IMR-90 (cell line): ENCODE measurements around the gene COL13A1. TPM values are rescaled to one million over a fixed set of nuclear protein-coding genes. Genes with fewer than 3 reads are reported as not detected.

Experiments
- ATAC-seq: fragments of 200-7000 bp; cut with Tn5 transposase; 2 replicates; pipeline ENCODE4 v1.9.1; 2020; ENCODE audit warnings: low read depth, mild to moderate bottlenecking, moderate library complexity
- BruUV-seq: library from RNA; stranded (reverse); fragments of 400-500 nt; replicated peaks from 2 replicates; lab custom pipeline; 2021; lab: Mats Ljungman, UMichigan
- CTCF ChIA-PET: fragments of 300-600 bp; formaldehyde crosslinking; extraction: SDS; loops from one replicate; lab custom pipeline; 2021; ENCODE audit warnings: antibody characterized with exemption; lab: Yijun Ruan, JAX
- POLR2A ChIA-PET: fragments of 300-600 bp; sonication (Branson Sonifier 250); formaldehyde crosslinking; loops from one replicate; lab custom pipeline; 2022; ENCODE audit warnings: antibody characterized with exemption; ENCODE audit not compliant: unreplicated experiment; lab: Charles Lee
- DNase-seq: peaks from one replicate; pipeline ENCODE4 v3.0.0; 2013
- H2AFZ ChIP-seq: replicated peaks from 2 replicates; pipeline ENCODE3; 2013; ENCODE audit warnings: low read length, mild to moderate bottlenecking; ENCODE audit not compliant: poor library complexity
- H2AK5ac ChIP-seq: 2 replicates; pipeline ENCODE4 v1.6.1; 2013; ENCODE audit warnings: low read depth, low read length, inconsistent platforms
- H2AK9ac ChIP-seq: replicated peaks from 2 replicates; pipeline ENCODE3; 2013; ENCODE audit warnings: mild to moderate bottlenecking, low read depth, low read length, moderate library complexity; ENCODE audit not compliant: poor library complexity
- H2BK120ac ChIP-seq: 2 replicates; pipeline ENCODE4 v1.6.1; 2013; ENCODE audit warnings: low read depth, low read length, inconsistent platforms
- H2BK15ac ChIP-seq: 3 replicates; pipeline ENCODE4 v1.6.1; 2013; ENCODE audit warnings: low read depth, low read length, inconsistent platforms
- H2BK20ac ChIP-seq: 2 replicates; pipeline ENCODE4 v1.6.1; 2013; ENCODE audit warnings: low read depth, mild to moderate bottlenecking, inconsistent platforms, low read length, moderate library complexity
- H2BK5ac ChIP-seq: 2 replicates; pipeline ENCODE4 v1.6.1; 2013; ENCODE audit warnings: mild to moderate bottlenecking, low read depth, low read length, inconsistent platforms; ENCODE audit not compliant: poor library complexity, severe bottlenecking
- H3K14ac ChIP-seq: replicated peaks from 2 replicates; pipeline ENCODE4 v1.6.1; 2013; ENCODE audit warnings: low read depth, low read length, inconsistent platforms
- H3K18ac ChIP-seq: 2 replicates; pipeline ENCODE4 v1.6.1; 2013; ENCODE audit warnings: low read depth, low read length, control low read depth
- H3K23ac ChIP-seq: 2 replicates; pipeline ENCODE4 v1.6.1; 2013; ENCODE audit warnings: low read depth, low read length, inconsistent platforms
- H3K27ac ChIP-seq: 2 replicates; pipeline ENCODE4 v1.5.1; 2013; ENCODE audit warnings: mild to moderate bottlenecking, control low read depth, low read length; ENCODE audit not compliant: insufficient read depth
- H3K27me3 ChIP-seq: 2 replicates; pipeline ENCODE4 v1.6.1; 2013; ENCODE audit warnings: low read length; ENCODE audit not compliant: control insufficient read depth, insufficient read depth
- H3K36me3 ChIP-seq: 2 replicates; pipeline ENCODE4 v1.6.1; 2013; ENCODE audit warnings: low read length, mixed read lengths; ENCODE audit not compliant: control insufficient read depth, insufficient read depth
- H3K4ac ChIP-seq: 2 replicates; pipeline ENCODE4 v1.6.1; 2013; ENCODE audit warnings: low read depth, low read length, inconsistent platforms
- H3K4me1 ChIP-seq: 2 replicates; pipeline ENCODE4 v1.6.1; 2013; ENCODE audit warnings: low read length, mixed read lengths; ENCODE audit not compliant: control insufficient read depth, insufficient read depth
- H3K4me2 ChIP-seq: 2 replicates; pipeline ENCODE4 v1.6.1; 2013; ENCODE audit warnings: low read depth, mild to moderate bottlenecking, control low read depth, low read length, moderate library complexity
- H3K4me3 ChIP-seq: 2 replicates; pipeline ENCODE4 v1.5.1; 2013; ENCODE audit warnings: low read depth, mild to moderate bottlenecking, control low read depth, low read length, moderate library complexity; ENCODE audit not compliant: insufficient read depth
- H3K56ac ChIP-seq: 2 replicates; pipeline ENCODE4 v1.6.1; 2013; ENCODE audit warnings: low read length, inconsistent platforms; ENCODE audit not compliant: insufficient read depth; ENCODE audit errors: extremely low read depth
- H3K79me1 ChIP-seq, 2 experiments: 2 replicates each; pipeline ENCODE4 v1.6.1; 2013; ENCODE audit warnings: low read length in 2 of 2, inconsistent platforms in 1 of 2, low read depth in 1 of 2
- H3K9ac ChIP-seq: 2 replicates; pipeline ENCODE4 v1.6.1; 2013; ENCODE audit warnings: low read depth, low read length, control low read depth
- H3K9me1 ChIP-seq: 2 replicates; pipeline ENCODE4 v1.6.1; 2013; ENCODE audit warnings: low read length, inconsistent platforms; ENCODE audit not compliant: insufficient read depth
- H3K9me3 ChIP-seq: 2 replicates; pipeline ENCODE4 v1.6.1; 2013; ENCODE audit warnings: low read length; ENCODE audit not compliant: control insufficient read depth, insufficient read depth
- H4K20me1 ChIP-seq: 2 replicates; pipeline ENCODE4 v1.6.1; 2013; ENCODE audit warnings: low read length, inconsistent platforms; ENCODE audit not compliant: insufficient read depth
- H4K5ac ChIP-seq: 2 replicates; pipeline ENCODE4 v1.6.1; 2013; ENCODE audit warnings: mild to moderate bottlenecking, low read depth, low read length, control low read depth
- H4K8ac ChIP-seq, 2 experiments: 2 replicates each; pipeline ENCODE4 v1.6.1; 2013; ENCODE audit warnings: low read depth in 2 of 2, low read length in 2 of 2, control low read depth in 1 of 2, inconsistent platforms in 1 of 2
- H4K91ac ChIP-seq: 2 replicates; pipeline ENCODE4 v1.6.1; 2013; ENCODE audit warnings: low read depth, low read length, inconsistent platforms; ENCODE audit not compliant: insufficient read depth
- MAZ ChIP-seq: IDR thresholded peaks from 2 replicates; pipeline ENCODE4 v1.6.1; 2012; ENCODE audit warnings: low read depth, mild to moderate bottlenecking, low read length, improper control_type of control experiment, moderate library complexity, borderline replicate concordance
- NFE2L2 ChIP-seq: fragments of 150-350 bp; IDR thresholded peaks from 2 replicates; pipeline ENCODE4 v1.6.1; 2016; ENCODE audit warnings: low read depth, mild to moderate bottlenecking, low read length
- WGBS, 2 experiments: methylation state at CpG; one replicate each; pipeline versions ENCODE4 v1.1.5 to v1.1.7; 2013; ENCODE audit warnings: missing lambda C conversion rate in 2 of 2; ENCODE audit not compliant: insufficient read length in 1 of 2; ENCODE audit errors: extremely low coverage in 2 of 2; 5-methylcytosine and 5-hydroxymethylcytosine counted together
- dilution Hi-C: fragments of 300-500 bp; cut with HindIII; formaldehyde crosslinking; loops from one replicate; pipeline ENCODE4 v1.14.3; 2018; ENCODE audit warnings: low sequenced_read_pairs; ENCODE audit not compliant: unreplicated experiment
- in situ Hi-C: fragments of 300-500 bp; cut with MboI; formaldehyde crosslinking; loops from 3 replicates; pipeline ENCODE4 v1.14.3; 2019; ENCODE audit warnings: low sequenced_read_pairs, inconsistent platforms, mixed read lengths
- intact Hi-C: fragments of 100-400 bp; cut with micrococcal nuclease; formaldehyde crosslinking; loops from 2 replicates; pipeline ENCODE4 v1.10.0; 2022
- polyA plus RNA-seq, 3 experiments: library from polyadenylated mRNA; depleted of rRNA; stranded (reverse); fragments of >200 nt; gene quantifications; 2 replicates each; pipeline ENCODE4 v1.2.3, GENCODE V29; 2012; ENCODE audit warnings: low replicate concordance in 1 of 3
- total RNA-seq: library from RNA; depleted of rRNA; stranded (reverse); fragments of >200 nt; gene quantifications from 2 replicates; pipeline ENCODE4 v1.2.3, GENCODE V29; 2012

Gene COL13A1
- total and polyA plus RNA-seq, 2 of the 4 experiments (the other 2 are of a cell fraction), result 12.2 to 31.3 TPM

GRCh38 chr10:69897432-69897831, 95.7 kb downstream of the COL13A1 start:
- no peak overlapping the region for H3K9ac ChIP-seq

More at GRCh38 chr10:69897432-69897831, 95.7 kb downstream of the COL13A1 start:
- ATAC-seq (no peak), DNase-seq (no peak)
- Histone ChIP-seq H3K23ac (no peak overlapping the region), H3K9me3 (no peaks in the 10 kb centered on the region), H3K4me1 (peaks cover 12% of the 10 kb centered on the region; the same call in 1 of the 2 replicates), H2BK120ac (no peak overlapping the region), H2BK20ac (no peak overlapping the region), H2AK5ac (no peak overlapping the region), H2AK9ac (no peak overlapping the region), H3K14ac (no peak overlapping the region), H2BK5ac (no peak overlapping the region), H4K20me1 (0 out of 2 replicates have a peak, but pooled peaks cover 1% of the 10 kb centered on the region), H3K4ac (no peak overlapping the region), H4K91ac (no peak overlapping the region), H3K36me3 (no peaks in the 10 kb centered on the region), H3K4me2 (no peak overlapping the region), H4K5ac (no peak overlapping the region), H3K9me1 (peaks cover 19% of the 10 kb centered on the region), H2AFZ (no peak overlapping the region), H3K18ac (no peak overlapping the region), H3K79me1 (no peaks in the 10 kb centered on the region), H3K4me3 (no peak overlapping the region), H3K27ac (no peak overlapping the region), H4K8ac (no peak overlapping the region), H3K56ac (no peak overlapping the region), H2BK15ac (no peak overlapping the region), H3K27me3 (no peaks in the 10 kb centered on the region)
- no TSS peak for BruUV-seq
- CTCF ChIA-PET, result interaction anchor here (1.2 kb wide), 1 partner anchor 96 kb away, joined by 4 read pairs; no protein-coding TSS in a partner anchor
- POLR2A ChIA-PET, result no interaction called here
- intact Hi-C loops, result no loop called here
- dilution Hi-C loops, result no loop called here
- WGBS, 2 experiments, result no CpG with 5 or more reads among the region's 9 CpGs
- TF ChIP-seq NFE2L2 (no peak), MAZ (no peak)
- in situ Hi-C loops, result no loop called here
